ENCODE measurements around the gene NHSL2.

Gene NHSL2

DNA sequence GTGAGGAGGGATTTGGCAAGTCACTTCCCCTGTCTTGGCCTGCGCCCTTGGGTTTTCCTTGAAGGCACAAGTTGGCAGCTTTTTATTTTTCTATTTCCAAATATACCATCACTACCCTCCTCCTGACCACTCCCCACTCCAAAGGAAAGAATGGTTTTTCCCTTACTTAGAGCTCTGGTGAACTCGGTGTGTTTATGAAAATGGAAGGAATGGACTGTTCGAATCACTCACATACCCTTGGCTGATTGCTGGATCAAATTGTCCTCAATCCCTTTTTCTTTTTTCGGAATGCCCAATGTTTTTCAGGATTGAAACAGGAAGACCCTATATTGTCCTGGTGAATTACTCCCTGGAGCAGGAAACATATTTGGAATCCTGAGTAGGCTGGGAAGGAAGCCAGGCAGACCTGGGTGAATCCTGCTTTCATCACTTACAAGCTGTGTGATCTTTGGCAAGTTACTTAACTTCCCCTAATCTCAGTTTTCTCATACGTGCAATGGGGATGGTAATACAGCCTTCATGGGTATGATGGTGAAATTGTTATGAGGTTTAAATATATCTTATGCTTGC, 150.4 kb downstream of the NHSL2 start:
- Histone ChIP-seq H3K9ac (ENCODE audit: low read length) (no peak overlapping the region), H3K36me3 (ENCODE audit: control insufficient read depth, low read depth, low read length) (no peaks in the 10 kb centered on the region), H3K27me3 (ENCODE audit: control insufficient read depth, insufficient read depth, low read length) (no peaks in the 10 kb centered on the region), H3K4me3 (ENCODE audit: low read length) (no peak overlapping the region), H3K4me1 (ENCODE audit: control insufficient read depth, low read depth, low read length) (no peaks in the 10 kb centered on the region), H3K9me3 (ENCODE audit: control insufficient read depth, low read depth, low read length) (peaks cover 11% of the 10 kb centered on the region), H3K27ac (ENCODE audit: low read length) (no peak overlapping the region)

DNA sequence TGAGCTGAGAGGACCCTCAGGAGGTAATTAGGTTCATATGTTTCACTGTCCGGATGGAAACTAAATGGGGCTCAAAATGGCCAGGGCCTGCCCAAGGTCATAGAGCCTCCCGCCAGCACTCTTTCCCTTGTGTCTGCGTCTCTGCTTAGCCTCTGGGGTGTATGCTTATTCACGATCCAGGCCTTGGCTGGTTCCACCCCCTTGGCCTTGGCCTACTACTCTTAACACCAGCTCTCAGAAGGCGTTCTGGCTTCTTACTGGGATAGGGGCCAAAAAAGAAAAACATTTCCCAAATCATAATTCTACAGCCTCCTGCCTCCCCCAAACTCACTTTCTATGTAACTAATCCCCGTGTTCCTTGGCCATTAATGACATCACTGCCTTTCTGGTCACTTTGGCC, 152.3 kb downstream of the NHSL2 start:
- Histone ChIP-seq H3K27ac (ENCODE audit: low read length) (no peak overlapping the region), H3K27me3 (ENCODE audit: control insufficient read depth, insufficient read depth, low read length) (no peaks in the 10 kb centered on the region), H3K9me3 (ENCODE audit: control insufficient read depth, low read depth, low read length) (peaks cover 11% of the 10 kb centered on the region), H3K9ac (ENCODE audit: low read length) (no peak overlapping the region), H3K4me1 (ENCODE audit: control insufficient read depth, low read depth, low read length) (no peaks in the 10 kb centered on the region), H3K4me3 (ENCODE audit: low read length) (no peak overlapping the region), H3K36me3 (ENCODE audit: control insufficient read depth, low read depth, low read length) (no peaks in the 10 kb centered on the region)

GRCh38 chrX:72069350-72070160, 158.9 kb downstream of the NHSL2 start:
- no peaks in the 10 kb centered on the region for H3K36me3 ChIP-seq (ENCODE audit: control insufficient read depth, low read depth, low read length)
- no peak overlapping the region for H3K27ac ChIP-seq (ENCODE audit: low read length)
- H3K4me1 ChIP-seq (ENCODE audit: control insufficient read depth, low read depth, low read length): peaks cover 5% of the 10 kb centered on the region
- H3K27me3 ChIP-seq (ENCODE audit: control insufficient read depth, insufficient read depth, low read length): no peaks in the 10 kb centered on the region
- peak overlapping the region; percentile 9 for H3K4me3 ChIP-seq (ENCODE audit: low read length)
- H3K9me3 ChIP-seq (ENCODE audit: control insufficient read depth, low read depth, low read length): peaks cover 15% of the 10 kb centered on the region
- H3K9ac ChIP-seq (ENCODE audit: low read length): no peak overlapping the region

- Histone ChIP-seq H3K4me1 (ENCODE audit: control insufficient read depth, low read depth, low read length) (peaks cover 5% of the 10 kb centered on the region), H3K27ac (ENCODE audit: low read length) (no peak overlapping the region), H3K36me3 (ENCODE audit: control insufficient read depth, low read depth, low read length) (no peaks in the 10 kb centered on the region), H3K9ac (ENCODE audit: low read length) (no peak overlapping the region), H3K27me3 (ENCODE audit: control insufficient read depth, insufficient read depth, low read length) (no peaks in the 10 kb centered on the region), H3K4me3 (ENCODE audit: low read length) (no peak overlapping the region), H3K9me3 (ENCODE audit: control insufficient read depth, low read depth, low read length) (peaks cover 15% of the 10 kb centered on the region)
Measured at GRCh38 chrX:72071213-72071612, 160.6 kb downstream of the NHSL2 start.

DNA sequence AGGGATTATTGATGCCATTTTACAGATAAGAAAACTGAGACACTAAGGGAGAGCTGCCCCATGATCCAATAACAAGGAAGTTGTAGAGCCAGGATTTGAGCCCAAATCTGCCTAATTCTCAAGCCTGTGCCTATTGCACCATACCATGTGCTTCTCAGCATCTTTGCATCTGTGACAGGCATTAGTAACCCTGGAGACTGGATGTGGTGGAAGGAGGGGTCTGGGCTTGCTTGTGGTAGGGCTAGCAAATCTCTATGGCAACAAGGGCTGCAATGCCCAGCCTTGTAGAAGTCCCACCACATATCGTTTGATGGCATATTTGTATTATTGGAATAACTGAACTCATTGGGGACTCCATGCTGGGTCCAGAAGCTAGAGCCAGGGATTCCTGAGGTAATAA, 163.0 kb downstream of the NHSL2 start:
- Histone ChIP-seq H3K9me3 (ENCODE audit: control insufficient read depth, low read depth, low read length) (peaks cover 19% of the 10 kb centered on the region), H3K27me3 (ENCODE audit: control insufficient read depth, insufficient read depth, low read length) (no peaks in the 10 kb centered on the region), H3K36me3 (ENCODE audit: control insufficient read depth, low read depth, low read length) (no peaks in the 10 kb centered on the region), H3K4me3 (ENCODE audit: low read length) (no peak overlapping the region), H3K27ac (ENCODE audit: low read length) (no peak overlapping the region), H3K9ac (ENCODE audit: low read length) (no peak overlapping the region), H3K4me1 (ENCODE audit: control insufficient read depth, low read depth, low read length) (no peaks in the 10 kb centered on the region)

DNA sequence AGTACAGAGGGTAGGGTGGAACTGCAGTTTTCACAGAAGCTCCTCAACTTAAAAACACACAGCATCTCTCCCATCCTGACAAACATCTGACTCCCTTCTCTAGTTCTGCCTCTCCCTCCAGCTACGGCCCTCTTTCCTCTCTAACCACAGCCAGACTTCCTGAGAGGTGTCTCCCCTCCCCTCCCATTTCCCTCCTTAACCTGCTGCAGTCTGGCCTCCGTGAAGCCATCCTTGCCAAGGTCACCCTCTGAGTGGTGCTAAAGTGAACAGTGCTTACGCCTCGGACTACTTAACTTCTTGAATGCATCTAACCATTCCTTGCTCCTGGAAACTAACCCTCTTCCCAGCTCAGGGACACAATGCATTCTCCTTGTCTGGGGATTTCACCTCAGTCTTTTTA, 167.8 kb downstream of the NHSL2 start:
- Histone ChIP-seq H3K27ac (ENCODE audit: low read length) (no peak overlapping the region), H3K4me1 (ENCODE audit: control insufficient read depth, low read depth, low read length) (no peaks in the 10 kb centered on the region), H3K27me3 (ENCODE audit: control insufficient read depth, insufficient read depth, low read length) (no peaks in the 10 kb centered on the region), H3K9me3 (ENCODE audit: control insufficient read depth, low read depth, low read length) (peaks cover 9% of the 10 kb centered on the region), H3K4me3 (ENCODE audit: low read length) (no peak overlapping the region), H3K9ac (ENCODE audit: low read length) (no peak overlapping the region), H3K36me3 (ENCODE audit: control insufficient read depth, low read depth, low read length) (no peaks in the 10 kb centered on the region)

- Histone ChIP-seq H3K9ac (ENCODE audit: low read length) (no peak overlapping the region), H3K27ac (ENCODE audit: low read length) (no peak overlapping the region), H3K27me3 (ENCODE audit: control insufficient read depth, insufficient read depth, low read length) (no peaks in the 10 kb centered on the region), H3K36me3 (ENCODE audit: control insufficient read depth, low read depth, low read length) (no peaks in the 10 kb centered on the region), H3K9me3 (ENCODE audit: control insufficient read depth, low read depth, low read length) (peaks cover 10% of the 10 kb centered on the region), H3K4me3 (ENCODE audit: low read length) (no peak overlapping the region), H3K4me1 (ENCODE audit: control insufficient read depth, low read depth, low read length) (no peaks in the 10 kb centered on the region)
Measured at GRCh38 chrX:72079607-72080006, 169.0 kb downstream of the NHSL2 start.

GRCh38 chrX:72080150-72080549, 169.5 kb downstream of the NHSL2 start:
- no peaks in the 10 kb centered on the region for H3K36me3 ChIP-seq (ENCODE audit: control insufficient read depth, low read depth, low read length)
- no peak overlapping the region for H3K4me3 ChIP-seq (ENCODE audit: low read length)
- no peak overlapping the region for H3K9ac ChIP-seq (ENCODE audit: low read length)
- peaks cover 15% of the 10 kb centered on the region for H3K9me3 ChIP-seq (ENCODE audit: control insufficient read depth, low read depth, low read length)
- H3K27me3 ChIP-seq (ENCODE audit: control insufficient read depth, insufficient read depth, low read length): no peaks in the 10 kb centered on the region
- H3K27ac ChIP-seq (ENCODE audit: low read length): no peak overlapping the region
- H3K4me1 ChIP-seq (ENCODE audit: control insufficient read depth, low read depth, low read length): no peaks in the 10 kb centered on the region

DNA sequence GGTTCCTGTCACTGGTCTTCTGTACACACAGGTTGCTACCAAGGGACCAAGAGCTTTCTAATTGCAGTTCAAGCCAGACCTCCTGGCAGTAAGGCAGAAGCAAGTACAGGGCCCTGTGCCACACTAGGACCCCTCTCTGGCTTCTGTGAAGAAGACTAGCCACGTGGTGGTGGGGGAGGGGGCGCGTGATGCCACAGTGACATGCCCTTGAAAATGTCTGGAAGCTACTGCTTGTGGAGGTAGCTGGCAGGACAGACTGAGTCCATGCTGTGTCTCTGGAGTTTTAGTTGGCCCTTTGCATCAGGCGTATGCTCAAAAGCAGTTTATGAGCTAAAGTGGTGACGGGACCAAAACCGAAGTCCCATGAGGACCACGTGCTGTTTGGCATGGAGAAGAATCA, 170.2 kb downstream of the NHSL2 start:
- Histone ChIP-seq H3K9ac (ENCODE audit: low read length) (no peak overlapping the region), H3K27me3 (ENCODE audit: control insufficient read depth, insufficient read depth, low read length) (no peaks in the 10 kb centered on the region), H3K4me3 (ENCODE audit: low read length) (no peak overlapping the region), H3K36me3 (ENCODE audit: control insufficient read depth, low read depth, low read length) (no peaks in the 10 kb centered on the region), H3K4me1 (ENCODE audit: control insufficient read depth, low read depth, low read length) (no peaks in the 10 kb centered on the region), H3K9me3 (ENCODE audit: control insufficient read depth, low read depth, low read length) (peaks cover 15% of the 10 kb centered on the region), H3K27ac (ENCODE audit: low read length) (no peak overlapping the region)

DNA sequence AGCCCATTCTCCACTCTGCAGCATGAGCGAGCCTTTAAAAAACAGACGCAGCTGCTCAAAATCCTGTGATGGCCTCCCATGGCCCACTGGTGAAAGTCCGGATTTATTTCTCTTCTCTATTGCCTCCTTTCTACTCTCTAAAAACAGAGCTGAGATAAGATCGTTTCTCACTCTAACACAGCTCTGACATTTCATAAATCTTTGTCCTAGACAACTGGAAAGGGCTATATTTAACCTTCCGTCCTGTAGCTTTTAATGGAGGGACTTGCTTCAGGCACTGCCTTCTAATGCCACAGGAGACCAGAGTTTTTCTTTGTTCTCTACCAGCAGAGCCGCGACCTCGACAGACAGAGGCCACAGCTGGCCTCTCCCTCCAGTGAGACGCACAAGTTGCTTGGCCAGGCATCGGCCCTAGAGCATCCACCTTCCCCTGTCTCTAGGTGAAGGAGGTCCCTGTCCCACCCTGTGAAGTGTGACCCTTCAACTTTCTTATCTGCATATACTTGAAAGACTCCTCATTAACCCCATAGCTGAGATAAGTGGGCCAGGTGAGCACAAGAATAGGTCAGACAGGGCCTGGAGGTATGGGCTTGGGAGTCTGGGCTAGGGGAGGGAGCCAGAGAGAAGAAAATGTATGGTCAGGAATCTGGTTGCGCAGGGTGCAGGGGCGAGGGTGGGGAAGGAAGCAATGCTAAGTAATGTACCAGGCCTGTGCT, 171.1 kb downstream of the NHSL2 start:
- no peak overlapping the region for H3K4me3 ChIP-seq (ENCODE audit: low read length)
- H3K9me3 ChIP-seq (ENCODE audit: control insufficient read depth, low read depth, low read length): peaks cover 10% of the 10 kb centered on the region
- no peaks in the 10 kb centered on the region for H3K36me3 ChIP-seq (ENCODE audit: control insufficient read depth, low read depth, low read length)
- H3K27me3 ChIP-seq (ENCODE audit: control insufficient read depth, insufficient read depth, low read length): no peaks in the 10 kb centered on the region
- no peak overlapping the region for H3K9ac ChIP-seq (ENCODE audit: low read length)
- no peak overlapping the region for H3K27ac ChIP-seq (ENCODE audit: low read length)
- H3K4me1 ChIP-seq (ENCODE audit: control insufficient read depth, low read depth, low read length): no peaks in the 10 kb centered on the region

- H3K27ac ChIP-seq (ENCODE audit: low read length): no peak overlapping the region
- no peak overlapping the region for H3K9ac ChIP-seq (ENCODE audit: low read length)
- no peaks in the 10 kb centered on the region for H3K4me1 ChIP-seq (ENCODE audit: control insufficient read depth, low read depth, low read length)
- no peak overlapping the region for H3K4me3 ChIP-seq (ENCODE audit: low read length)
- peaks cover 8% of the 10 kb centered on the region for H3K9me3 ChIP-seq (ENCODE audit: control insufficient read depth, low read depth, low read length)
- no peaks in the 10 kb centered on the region for H3K36me3 ChIP-seq (ENCODE audit: control insufficient read depth, low read depth, low read length)
- H3K27me3 ChIP-seq (ENCODE audit: control insufficient read depth, insufficient read depth, low read length): no peaks in the 10 kb centered on the region
Measured at GRCh38 chrX:72083291-72083690, 172.6 kb downstream of the NHSL2 start.
